WI38 (cell line): ENCODE results near the gene CYSTM1.
A peak's percentile ranks its signal among the peaks of the same experiment; 100 is the strongest.

Source experiments
- H3K4me3 ChIP-seq: 2 replicates; pipeline ENCODE4 v1.5.1; 2011; ENCODE audit warnings: low read depth, mild to moderate bottlenecking, control low read depth, low read length
- TF ChIP-seq, protein P1 (sequence below): IDR thresholded peaks from 2 replicates; pipeline ENCODE4 v1.5.1; 2012; ENCODE audit warnings: low read depth, mild to moderate bottlenecking, control low read depth, low read length

CYSTM1 gene

GRCh38 chr5:140169410-140169809 is 5.6 kb upstream of the CYSTM1 start:
- TF ChIP-seq, protein P1, sequence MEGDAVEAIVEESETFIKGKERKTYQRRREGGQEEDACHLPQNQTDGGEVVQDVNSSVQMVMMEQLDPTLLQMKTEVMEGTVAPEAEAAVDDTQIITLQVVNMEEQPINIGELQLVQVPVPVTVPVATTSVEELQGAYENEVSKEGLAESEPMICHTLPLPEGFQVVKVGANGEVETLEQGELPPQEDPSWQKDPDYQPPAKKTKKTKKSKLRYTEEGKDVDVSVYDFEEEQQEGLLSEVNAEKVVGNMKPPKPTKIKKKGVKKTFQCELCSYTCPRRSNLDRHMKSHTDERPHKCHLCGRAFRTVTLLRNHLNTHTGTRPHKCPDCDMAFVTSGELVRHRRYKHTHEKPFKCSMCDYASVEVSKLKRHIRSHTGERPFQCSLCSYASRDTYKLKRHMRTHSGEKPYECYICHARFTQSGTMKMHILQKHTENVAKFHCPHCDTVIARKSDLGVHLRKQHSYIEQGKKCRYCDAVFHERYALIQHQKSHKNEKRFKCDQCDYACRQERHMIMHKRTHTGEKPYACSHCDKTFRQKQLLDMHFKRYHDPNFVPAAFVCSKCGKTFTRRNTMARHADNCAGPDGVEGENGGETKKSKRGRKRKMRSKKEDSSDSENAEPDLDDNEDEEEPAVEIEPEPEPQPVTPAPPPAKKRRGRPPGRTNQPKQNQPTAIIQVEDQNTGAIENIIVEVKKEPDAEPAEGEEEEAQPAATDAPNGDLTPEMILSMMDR: no peak
- H3K4me3 ChIP-seq: no peak overlapping the region

- no peak overlapping the region for H3K4me3 ChIP-seq
- TF ChIP-seq, protein P1: no peak
Observed at GRCh38 chr5:140172483-140172882, 2.5 kb upstream of the CYSTM1 start.

GRCh38 chr5:140174014-140174413 is 974 bp upstream of the CYSTM1 start:
- no peak overlapping the region for H3K4me3 ChIP-seq
- TF ChIP-seq, protein P1: no peak

DNA sequence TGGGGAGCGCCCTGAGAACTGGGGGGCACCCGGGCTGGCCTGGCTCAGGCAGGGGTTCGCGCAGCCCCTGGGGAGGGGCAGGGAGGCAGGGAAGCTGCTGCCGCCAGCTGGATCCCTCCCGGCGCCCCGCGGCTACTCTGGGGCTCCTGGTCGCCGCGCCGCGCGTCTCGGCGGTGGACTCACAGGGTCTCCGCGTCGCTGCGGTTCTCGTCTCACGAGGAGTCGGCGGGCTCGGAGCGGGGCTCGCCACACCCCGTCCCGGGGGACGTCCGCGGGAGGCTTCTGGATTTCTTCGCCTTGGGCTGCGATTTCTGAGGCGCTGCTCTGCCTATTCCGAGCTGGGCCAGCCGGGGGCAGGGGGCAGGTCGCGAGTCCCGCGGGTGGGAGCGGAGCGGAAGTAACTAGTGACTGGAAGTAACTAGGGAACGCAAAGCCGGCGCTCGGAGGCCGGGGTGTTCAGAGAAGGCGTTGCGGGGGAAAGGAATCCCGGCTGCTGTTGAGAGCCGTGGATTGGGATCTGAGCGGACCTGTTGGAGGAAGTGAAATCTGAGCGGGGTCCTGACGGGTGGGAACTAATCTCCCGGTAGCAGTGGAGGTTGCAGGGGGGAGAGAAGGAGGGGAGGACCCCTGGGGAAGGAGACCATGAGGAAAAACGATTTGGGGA is 511 bp downstream of the CYSTM1 start:
- TF ChIP-seq, protein P1: no peak
- peak overlapping the region; percentile 90 for H3K4me3 ChIP-seq

- H3K4me3 ChIP-seq: peak overlapping the region; percentile 90
- TF ChIP-seq, protein P1: no peak
Observed at GRCh38 chr5:140176031-140176387, 1.0 kb downstream of the CYSTM1 start.

GRCh38 chr5:140178086-140178410 is 3.1 kb downstream of the CYSTM1 start:
- TF ChIP-seq, protein P1: no peak
- H3K4me3 ChIP-seq: no peak overlapping the region

DNA sequence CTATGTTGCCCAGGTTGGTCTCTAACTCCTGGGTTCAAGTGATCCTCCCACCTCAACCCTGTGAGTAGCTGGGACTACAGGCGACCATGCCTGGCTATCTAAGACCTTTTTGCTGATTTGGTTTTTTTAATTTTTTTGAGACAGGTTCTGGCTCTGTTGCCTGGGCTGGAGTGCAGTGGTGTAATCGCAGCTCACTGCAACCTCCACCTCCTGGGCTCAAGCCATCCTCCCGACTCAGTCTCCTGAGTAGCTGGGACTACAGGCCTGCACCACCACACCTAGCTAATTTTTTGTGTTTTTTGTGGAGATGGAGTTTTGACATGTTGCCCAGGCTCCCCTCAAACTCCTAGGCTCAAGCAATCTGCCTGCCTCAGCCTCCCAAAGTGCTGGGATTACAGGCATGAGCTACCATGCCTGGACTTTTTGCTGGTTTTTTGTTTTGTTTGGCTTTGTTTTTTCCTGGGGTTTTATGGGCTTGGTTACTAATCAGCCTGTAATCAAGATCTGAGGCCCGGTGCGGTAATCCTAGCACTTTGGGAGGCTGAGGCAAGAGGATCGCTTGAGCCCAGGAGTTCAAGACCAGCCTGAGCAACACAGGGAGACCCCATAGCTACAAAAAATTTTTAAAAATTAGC is 3.6 kb downstream of the CYSTM1 start:
- H3K4me3 ChIP-seq: no peak overlapping the region
- TF ChIP-seq, protein P1: no peak
